Limb (tissue), 2 donors: ENCODE measurements around the gene ARHGEF11.
"Not testable (repeated sequence)": the region's sequence is repeated elsewhere in the genome, so short reads cannot be mapped to it uniquely, and the experiment has no call there.

ENCODE experiments used
- DNase-seq, 2 donors: peaks; one replicate each; pipeline ENCODE4 v3.0.0-alpha.2; 2016; ENCODE audit errors: extremely low spot score in 2 of 2

The ARHGEF11 gene

GRCh38 chr1:157045250-157046218 lies at the start of gene ARHGEF11:
ARHGEF11 (minus strand) TSS chr1:157045742; CDS start chr1:157044330, 1,412 bp downstream.
- DNase-seq: peak; percentile 85 to 93

DNA sequence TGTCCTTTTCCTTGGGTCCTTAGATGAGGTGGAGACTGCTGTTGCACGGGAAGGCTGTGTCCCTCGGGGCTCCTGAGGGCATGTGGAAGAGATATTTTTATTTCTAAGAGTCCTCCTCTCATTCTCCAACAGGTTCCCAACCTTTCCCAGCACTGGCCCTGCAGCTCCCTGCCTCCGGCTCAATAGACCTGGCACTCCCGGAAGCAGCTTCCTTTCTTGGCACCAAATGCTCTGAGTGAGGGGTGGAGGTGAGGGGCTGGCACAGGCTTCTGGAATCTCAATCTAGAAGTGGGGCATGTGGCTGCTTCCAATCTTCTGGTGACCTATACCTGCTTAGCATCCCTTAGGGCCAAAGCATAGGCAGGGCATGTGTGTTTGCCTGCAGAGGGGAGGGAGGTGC lies 49.5 kb upstream of the ARHGEF11 start:
- no peak for DNase-seq

- DNase-seq: no peak
Observed at GRCh38 chr1:157092831-157093230, 47.3 kb upstream of the ARHGEF11 start.

DNA sequence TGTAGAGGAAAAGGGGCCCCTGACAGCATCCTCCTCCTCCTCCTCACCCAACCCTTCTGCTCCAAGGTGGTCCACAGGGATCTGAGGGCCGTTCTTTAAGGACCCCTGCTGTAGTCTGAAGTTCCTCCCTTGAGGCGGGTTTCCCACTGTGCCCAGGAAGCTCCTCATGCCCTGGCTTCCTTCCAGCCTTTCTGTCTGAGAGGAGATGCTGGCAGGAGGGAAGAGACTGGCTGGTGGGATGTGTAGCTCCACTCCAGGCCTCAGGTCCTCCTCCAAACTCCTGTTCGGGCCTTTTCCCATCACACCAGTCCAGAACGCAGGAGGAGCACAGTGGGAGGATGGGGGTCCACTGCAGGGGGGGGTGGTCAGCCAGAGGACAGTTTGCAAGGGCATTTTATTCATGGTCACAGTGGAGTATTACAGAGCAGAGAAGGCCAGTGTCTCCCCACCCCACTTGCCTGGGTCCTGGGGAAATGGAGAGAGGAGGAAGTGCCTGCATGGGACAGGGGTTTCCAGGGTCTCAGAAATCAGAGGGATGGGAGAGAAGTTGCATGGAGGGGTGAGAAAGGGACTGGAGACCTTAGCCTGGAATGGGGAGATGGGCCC lies 46.2 kb upstream of the ARHGEF11 start:
- no peak for DNase-seq

- DNase-seq: no peak
Observed at GRCh38 chr1:157091186-157091585, 45.6 kb upstream of the ARHGEF11 start.

GRCh38 chr1:157090771-157091170 lies 45.2 kb upstream of the ARHGEF11 start:
- DNase-seq: no peak

DNA sequence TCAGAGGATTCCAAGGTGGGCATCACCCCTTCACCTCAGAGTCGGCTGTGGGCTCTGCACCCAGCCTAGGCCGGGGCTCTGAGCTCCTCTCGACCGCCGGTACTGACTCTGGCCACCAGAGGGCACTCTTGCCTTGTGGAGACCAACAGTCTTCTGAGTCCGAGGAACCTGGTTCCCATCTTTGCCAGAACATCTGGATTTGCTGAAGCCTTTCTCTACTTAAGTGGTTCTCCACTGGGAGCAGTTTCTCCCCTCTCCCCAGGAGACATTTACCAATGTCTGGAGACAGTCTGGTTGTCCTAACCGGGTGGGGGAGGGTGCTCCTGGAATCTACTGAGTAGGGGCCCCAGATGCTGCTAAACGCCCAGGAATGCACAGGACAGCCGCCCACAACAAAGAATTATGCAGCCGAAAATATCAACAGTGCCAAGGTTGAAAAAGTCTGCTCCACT lies 44.7 kb upstream of the ARHGEF11 start:
- DNase-seq: peak; percentile 91

DNA sequence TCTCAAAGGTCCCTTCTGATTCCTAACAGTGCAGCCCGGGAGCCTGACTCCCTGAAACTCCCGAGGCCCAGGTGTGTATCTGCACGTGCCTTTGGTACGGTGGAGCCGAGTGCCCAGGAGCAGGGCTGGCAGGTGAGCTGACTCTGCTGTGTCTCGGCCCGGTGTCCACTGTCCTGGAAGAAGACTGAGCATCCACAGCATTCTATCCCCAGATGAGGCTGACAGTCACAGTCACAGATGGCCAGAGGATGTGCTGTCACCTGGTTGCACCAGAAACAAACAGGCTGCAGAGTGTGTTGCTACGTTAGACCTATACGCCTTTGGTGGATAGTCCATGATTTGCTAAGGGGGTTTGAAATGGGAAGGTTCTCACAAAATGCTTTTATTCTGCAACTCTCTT lies 44.2 kb upstream of the ARHGEF11 start:
- no peak for DNase-seq

GRCh38 chr1:157088607-157089006 lies 43.1 kb upstream of the ARHGEF11 start:
- DNase-seq: no peak

- DNase-seq: no peak
Observed at GRCh38 chr1:157087030-157087429, 41.5 kb upstream of the ARHGEF11 start.

DNA sequence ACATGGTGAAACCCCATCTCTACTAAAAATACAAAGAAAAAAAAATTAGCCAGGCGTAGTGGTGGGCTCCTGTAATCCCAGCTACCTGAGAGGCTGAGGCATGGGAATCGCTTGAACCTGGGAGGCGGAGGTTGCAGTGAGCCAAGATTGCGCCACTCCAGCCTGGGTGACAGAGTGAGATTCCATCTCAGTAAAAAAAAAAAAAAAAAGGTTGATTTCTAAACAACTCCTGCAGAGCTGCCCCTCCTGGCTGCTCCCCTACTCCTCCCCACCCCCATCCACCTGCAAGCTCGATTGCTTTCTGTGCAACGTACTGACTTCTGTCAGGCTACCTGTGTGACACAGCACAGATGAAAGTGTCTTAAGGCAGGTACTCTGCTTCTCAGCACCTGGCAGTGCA lies 40.8 kb upstream of the ARHGEF11 start:
- no peak for DNase-seq

- no peak for DNase-seq
Observed at GRCh38 chr1:157085421-157085820, 39.9 kb upstream of the ARHGEF11 start.

DNA sequence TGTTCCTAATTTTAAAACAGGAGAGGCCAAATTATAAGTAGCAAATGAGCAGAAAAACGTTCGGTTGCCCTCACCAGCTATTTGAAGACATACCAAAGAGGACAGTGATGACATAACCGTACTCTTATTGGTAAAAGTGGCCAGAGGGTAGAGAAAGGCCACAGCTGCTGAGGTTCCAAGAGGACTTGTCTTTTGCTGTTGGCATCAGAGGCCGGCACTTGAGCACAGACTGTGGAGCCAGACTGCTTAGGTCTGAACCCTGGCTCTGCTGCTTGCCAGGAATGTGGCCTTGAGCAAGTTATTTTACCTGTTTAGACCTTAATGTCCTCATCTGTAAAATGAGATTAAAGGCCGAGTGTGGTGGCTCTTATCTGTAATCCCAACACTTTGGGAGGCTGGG lies 39.2 kb upstream of the ARHGEF11 start:
- no peak for DNase-seq

- no peak for DNase-seq
Observed at GRCh38 chr1:157081707-157082106, 36.2 kb upstream of the ARHGEF11 start.

- no peak for DNase-seq
Observed at GRCh38 chr1:157080714-157081113, 35.2 kb upstream of the ARHGEF11 start.

- DNase-seq: no peak
Observed at GRCh38 chr1:157077394-157077793, 31.9 kb upstream of the ARHGEF11 start.

- DNase-seq: peak; percentile 66 to 77
Observed at GRCh38 chr1:157073944-157074685, 28.6 kb upstream of the ARHGEF11 start.

DNA sequence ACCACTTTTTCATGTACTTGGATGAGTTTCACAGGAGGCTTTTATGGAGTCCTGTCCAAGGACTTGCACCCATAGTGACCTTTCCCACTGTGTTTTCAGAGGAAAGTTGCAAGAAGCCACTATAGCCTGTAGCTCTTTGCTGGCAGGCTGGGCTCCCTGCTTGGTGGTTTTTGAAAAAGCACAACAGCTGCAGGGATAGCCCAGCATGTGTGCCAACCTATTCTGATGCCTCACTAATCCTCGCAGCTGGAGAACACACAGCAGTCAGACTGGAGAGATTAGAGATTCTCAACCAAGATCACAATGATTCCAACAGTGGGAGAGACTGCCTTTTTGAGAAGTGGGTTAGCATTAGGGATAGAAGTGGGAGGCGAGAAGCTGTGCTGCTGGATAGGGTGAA lies 24.1 kb upstream of the ARHGEF11 start:
- peak in 1 of 2 donors; percentile 65 for DNase-seq

DNA sequence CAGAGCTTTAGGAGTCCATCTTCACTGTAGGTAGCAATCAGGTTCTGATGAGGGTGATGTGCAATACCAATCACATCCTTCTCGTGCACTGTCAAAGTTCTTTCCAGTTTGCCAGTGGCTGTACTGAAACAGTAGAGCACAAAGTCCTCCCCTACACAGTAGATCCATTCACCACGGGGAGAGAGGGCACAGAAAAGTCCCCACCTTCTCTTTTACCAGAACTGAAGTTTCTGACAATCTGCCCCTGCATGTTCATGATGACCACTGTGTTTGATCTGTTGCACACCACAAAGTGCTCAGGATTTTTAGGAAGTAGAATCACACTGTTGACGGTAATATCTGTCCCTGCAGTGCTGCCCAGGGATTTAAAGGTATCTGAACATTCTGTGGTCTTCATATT lies 13.7 kb upstream of the ARHGEF11 start:
- DNase-seq: not testable (repeated sequence)

DNA sequence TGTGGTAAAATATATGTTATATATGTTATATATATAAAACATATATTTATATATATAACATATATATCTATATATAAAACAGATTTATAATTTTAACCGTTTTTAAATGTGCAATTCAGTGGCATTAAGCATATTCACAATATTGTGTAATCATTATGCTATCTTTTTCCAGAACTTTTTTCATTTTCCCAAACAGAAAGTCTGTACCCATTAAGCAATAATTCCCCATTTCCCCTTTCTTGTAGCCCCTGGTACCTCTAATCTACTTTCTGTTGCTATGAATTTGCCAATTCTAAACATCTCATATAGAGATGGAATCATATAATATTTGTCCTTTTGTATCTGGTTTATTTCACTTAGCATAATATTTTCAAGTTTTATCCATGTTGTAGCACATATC lies 10.7 kb upstream of the ARHGEF11 start:
- DNase-seq: no peak

GRCh38 chr1:157055729-157056128 lies 10.2 kb upstream of the ARHGEF11 start:
- not testable (repeated sequence) for DNase-seq

GRCh38 chr1:157050836-157051235 lies 5.3 kb upstream of the ARHGEF11 start:
- DNase-seq: no peak
